ENCODE data around the gene RALGAPA2.
"Not testable (repeated sequence)": the region's sequence is repeated elsewhere in the genome, so short reads cannot be mapped to it uniquely, and the experiment has no call there.

RALGAPA2 gene

DNA sequence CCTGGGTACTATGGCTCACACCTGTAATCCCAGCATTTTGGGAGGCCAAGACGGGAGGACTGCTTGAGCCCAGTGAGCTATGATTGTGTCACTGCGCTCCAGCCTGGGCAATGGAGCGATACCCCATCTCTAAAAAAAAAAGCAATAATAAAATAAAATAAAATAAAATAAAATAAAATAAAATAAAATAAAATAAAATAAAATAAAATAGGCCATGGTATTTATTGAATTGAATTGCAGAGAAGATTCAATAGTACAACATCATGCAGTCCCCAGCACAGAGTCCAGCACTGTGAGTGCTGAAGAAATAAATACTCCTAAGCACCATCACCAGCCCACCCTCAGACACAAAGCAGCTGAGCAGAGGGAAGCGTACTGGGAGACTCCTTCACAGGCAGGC lies 144.7 kb downstream of the RALGAPA2 start:
- DNase-seq, result no peak

DNA sequence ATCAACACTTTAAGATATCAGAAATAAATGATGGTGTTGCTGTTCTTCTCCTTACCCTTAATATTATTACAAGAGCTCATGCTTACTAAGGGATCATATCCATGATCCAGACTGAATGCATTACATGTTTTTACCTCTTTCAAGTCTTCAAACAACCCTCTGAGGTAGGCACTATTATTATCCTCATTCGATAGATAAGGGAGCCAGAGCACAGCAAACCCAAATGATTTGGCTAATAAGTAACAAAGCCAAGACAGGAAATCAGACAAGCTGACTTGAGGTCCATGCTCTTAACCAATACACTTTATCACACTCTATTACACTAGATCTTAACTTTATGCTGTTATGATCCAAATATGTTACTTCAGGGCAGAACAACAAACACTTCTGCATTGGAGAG lies 145.9 kb downstream of the RALGAPA2 start:
- DNase-seq, result no peak

DNA sequence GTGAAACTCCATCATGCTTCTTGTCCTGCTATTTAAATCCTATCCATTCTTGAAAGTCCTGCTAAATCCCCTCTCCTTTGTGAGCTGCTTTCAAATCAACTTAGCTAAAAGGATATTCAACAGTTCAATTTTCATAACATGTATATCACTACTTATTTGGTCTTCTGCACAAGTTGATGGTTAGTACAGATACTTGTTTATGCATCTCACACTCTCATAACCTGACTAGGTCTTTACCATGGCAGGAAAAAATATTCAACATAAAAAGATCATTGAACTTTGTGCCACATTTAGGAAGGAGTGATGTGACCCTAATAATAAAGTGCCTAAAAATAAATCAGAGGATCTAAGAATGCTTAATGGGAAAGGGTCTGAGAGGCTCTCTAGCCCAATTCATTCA lies 148.2 kb downstream of the RALGAPA2 start:
- DNase-seq, result no peak

DNA sequence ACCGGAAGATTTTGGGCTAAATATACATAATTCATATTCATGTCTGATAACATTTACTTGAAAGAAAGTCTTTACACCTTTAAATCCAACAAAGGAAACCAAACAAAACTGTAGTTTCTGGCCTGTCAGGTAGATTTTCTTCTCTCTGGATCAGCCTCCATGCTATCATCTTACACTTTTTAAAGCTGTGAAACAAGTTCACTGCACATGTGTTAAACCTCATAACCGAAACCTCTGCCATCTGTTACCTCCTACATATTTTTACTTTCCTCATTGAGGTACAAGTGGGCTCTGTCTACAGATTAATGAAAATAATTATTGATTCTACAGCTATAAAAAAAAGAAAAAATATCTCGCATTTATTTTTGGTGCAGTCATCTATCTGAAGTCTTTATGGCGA lies 149.9 kb downstream of the RALGAPA2 start:
- DNase-seq, result no peak

DNA sequence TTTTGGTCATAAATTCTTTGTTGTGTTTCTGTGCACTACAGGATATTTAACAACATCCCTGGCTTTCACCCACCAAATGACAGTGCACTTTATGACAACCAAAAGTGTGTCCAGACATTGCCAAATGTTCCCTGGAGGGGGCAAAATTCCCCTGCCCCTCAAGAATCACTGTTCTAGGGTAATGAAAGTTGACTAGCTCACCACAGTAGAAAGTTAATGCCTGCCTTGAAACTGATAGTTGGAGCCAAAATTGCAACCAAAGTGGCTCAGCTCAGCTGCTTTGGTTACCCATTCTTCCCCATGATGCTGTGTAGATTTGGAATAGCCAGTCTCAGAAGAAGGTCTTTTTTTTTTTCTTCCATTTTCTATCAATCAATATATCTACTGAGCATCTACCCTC lies 150.6 kb downstream of the RALGAPA2 start:
- DNase-seq, result no peak

DNA sequence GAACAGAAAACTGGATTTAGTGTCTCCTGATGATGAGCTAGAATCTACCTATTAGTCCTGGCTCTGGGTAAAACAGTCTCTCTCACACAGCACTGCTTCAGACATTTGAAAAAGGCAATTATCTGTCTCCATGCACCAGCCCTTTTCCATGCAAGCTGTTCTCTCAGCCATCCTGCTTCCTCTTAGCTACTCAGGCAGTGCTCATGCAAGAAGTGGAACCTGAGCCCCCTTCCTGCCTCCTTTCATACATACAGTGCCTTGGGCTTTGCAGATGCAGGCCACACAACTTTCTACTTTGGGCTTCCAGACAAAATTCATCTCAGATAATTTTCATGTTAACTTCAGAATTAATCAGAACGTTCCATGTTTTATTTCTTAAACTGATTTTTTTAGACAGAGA lies 151.3 kb downstream of the RALGAPA2 start:
- no peak for DNase-seq

DNA sequence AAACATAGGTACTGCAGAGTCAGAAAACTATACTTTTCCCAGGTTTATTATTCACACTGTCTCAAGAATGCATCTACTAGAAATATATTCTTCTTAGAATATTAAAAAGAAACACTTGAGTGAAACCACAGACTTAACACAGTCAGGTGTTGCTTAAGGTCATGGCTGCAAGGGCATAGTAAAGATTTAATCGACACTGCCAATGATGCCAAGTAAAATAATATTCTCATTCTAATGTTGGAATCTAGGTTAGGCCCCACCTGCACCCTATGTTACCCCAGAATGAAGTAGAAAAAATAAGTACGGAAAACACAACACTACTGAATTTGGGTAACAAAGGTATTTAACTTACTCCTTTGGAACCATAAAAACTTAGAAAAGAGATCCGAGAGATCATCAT lies 155.0 kb downstream of the RALGAPA2 start:
- no peak for DNase-seq

DNA sequence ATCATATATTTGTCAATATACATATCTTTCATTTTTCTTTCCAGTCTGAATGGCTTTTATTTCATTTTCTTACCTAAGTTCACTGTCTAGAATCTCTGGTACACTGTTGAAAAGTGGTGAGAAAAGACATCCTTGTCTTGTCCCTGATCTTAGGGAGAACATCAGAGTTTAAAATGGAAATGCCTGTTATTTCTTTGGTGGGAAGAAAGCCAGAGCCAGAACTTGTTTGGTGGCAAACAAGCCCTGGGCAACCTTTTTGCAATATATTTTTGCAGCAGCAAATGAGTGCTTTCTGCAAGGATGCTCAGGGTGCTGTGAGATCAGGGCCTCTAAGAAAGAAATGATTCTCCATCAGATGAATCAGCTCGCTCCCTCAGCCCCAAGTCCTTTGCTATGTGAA lies 156.6 kb downstream of the RALGAPA2 start:
- DNase-seq, result no peak

DNA sequence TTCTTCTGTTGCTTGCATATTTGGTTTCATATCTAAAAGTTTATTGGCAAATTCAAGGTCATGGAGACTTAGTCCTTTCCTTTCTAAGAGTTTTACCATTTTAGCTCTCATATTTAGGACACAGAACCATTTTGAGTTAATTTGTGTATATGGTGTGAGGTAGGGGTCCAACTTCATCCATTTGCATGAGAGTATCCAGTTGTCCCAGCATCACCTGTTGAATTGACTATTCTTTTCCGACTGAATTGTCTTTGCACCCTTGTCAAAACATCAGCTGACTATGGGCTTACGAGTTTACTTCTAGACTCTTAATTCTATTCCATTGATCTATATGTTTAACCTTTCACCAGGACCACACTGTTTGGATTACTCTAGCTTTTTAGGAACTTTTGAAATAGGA lies 157.5 kb downstream of the RALGAPA2 start:
- no peak for DNase-seq

DNA sequence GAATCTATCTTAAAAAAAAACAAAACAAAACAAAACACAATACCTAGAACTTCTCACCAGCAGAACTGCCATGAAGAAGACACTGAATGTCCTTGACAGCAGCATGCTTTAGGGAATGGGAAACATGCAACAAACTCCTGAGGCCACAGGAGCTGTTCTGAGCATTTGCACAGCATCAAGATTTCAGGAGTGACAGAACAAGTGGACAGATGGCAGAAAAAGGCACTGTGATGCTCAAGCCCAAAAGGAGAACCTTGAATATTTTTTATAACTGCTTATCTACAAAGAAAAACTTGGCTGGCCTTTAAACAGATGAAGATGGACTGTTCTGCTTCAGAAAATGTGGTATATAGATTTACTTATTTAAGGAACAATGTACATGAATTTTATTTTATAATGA lies 158.9 kb downstream of the RALGAPA2 start:
- no peak for DNase-seq

DNA sequence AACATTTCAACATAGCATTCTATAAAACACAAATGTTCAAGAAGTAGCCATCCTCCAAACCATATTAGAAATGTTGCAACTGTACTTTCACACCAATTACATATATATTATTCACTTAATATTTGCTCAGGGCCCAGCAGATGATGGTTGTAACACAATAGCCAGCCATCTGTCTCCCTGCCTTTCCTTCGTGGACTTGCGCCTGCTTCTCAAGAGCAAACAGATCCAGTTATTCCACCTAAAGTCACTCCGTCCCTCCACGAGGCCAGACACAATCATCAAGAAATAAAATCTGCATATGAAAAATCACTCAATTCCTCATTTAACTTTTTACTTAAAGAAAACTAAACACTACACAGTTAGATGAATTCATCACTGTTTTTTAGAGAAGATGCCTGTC lies 160.4 kb downstream of the RALGAPA2 start:
- DNase-seq, result no peak

DNA sequence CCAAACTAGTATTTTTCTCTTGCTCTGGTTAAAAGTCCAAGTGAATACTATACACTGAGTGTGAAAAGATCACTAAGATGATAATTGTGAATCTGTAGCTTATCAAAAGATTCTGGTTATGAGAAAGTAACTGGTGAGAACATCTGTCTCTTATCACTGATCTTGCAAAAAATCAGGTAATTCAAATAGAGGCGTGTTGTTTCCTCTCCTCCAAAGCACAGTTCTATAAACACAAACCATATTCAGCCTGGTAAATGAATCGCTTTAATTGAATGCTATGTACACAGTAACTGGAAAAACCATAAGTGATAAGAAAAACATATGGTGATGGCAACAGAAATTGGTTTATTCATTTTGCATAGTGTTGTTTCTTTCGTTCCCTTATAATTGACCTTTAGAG lies 161.0 kb downstream of the RALGAPA2 start:
- DNase-seq, result no peak

DNA sequence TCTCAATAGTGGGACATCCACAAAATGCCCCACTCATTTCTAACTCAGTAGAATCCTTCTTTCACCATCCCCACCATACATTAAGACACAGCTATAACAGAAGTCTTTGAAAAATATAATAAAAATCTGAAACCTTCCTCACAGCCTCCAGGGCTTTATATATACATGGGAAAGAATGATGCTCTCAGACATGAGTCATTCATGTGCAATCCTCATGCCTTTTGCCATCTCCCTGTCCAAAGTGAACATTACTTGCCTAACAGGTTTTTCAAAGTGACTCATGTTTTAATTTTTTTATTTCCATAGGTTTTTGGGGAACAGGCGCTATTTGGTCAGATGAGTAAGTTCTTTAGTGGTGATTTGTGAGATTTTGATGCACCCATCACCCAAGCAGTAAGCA lies 162.7 kb downstream of the RALGAPA2 start:
- peak; percentile 39 for DNase-seq

DNA sequence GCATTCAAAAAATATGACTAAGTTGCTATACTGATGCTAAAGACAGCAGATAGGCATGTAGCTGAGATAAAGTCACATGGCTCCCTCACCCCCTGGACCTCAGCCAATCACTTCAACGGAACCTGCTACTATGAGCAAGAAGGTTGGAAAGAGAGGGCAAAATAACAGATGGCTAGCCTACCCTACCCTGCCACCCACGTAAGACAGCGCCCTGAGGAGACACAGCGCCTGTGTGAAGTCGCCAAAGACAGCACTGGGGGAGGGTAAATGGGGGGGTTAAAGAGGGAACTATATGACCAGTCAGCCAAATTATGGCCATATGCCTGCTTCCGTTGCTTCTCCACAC lies 163.2 kb downstream of the RALGAPA2 start:
- no peak for DNase-seq

DNA sequence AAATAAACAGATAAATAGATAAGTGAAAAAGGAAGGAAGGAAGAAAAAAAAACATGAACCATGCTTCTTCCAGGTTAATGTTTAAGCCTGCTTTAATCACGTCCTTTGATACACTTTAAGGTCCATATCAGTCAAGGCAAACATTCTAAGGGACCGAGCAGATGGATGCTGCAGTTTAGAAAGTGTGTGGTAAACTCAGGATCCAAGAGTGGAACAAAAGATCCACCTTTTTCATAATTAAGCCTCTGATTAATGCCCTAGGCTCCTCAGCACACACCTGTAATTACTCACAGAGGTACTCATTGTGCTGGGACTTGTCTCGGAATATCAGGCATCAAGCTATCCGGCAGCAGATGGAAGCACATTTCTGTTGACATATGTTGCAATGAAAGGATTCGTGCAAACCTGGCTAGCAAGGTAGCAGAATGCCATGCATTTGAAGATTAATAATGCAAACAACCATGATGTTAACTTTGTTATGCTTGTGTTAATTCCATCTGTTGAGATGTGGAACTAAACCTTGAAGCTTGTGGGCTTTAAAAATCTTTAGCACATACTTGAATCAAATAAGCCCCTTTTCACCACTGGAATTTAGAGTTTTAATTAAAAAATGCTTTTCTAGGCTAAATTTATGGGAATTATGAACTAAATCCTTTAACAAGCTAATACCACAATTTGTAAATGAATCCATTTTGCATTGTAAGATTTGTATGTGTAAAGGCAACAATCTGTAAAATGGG lies 163.7 kb downstream of the RALGAPA2 start:
- DNase-seq, result no peak

DNA sequence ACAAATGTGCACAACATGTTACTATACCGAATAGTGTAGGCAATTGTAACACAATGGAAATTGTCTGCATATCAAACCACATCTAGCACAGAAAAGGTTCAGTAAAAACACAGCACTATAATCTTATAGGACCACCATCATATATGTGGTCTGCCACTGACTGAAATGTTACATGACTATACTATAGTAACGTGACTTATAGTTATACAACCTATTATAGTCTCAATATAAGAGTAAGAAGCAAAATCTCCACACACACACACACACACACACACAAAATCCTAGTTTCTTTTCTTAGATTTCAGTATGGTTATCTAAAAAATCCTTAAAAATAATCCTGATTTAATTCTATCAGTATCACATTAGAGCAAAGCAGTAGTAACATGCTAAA lies 164.6 kb downstream of the RALGAPA2 start:
- no peak for DNase-seq

DNA sequence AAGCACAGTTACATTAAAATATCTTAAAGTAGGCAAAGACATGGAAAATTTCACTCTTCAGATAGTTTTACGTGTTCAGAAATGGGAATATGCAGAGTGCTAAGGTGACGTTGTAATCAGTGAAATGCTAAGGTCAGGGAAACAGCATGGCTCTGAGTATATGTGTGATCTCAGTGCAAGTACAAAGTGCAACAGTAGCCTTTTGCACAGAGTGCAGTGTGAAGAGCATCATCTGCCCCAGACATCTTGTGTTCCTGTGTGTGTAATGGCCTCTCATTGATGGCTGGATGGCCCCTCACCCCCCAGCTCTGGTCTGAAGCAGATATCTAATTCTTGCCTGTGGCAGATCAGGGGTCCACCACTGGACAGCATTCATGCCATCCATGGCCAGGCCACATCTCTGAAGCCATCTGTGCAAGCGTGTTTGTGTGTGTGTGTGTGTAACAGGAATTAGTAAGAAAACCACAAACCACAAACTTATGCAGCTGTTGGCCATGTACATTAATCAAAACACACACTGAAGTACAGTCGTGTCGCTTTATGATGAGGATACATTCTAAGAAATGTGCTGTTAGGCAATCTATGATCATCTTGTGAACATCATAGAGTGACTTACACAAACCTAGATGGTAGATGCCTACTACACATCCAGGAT lies 165.1 kb downstream of the RALGAPA2 start:
- peak; percentile 77 for DNase-seq

DNA sequence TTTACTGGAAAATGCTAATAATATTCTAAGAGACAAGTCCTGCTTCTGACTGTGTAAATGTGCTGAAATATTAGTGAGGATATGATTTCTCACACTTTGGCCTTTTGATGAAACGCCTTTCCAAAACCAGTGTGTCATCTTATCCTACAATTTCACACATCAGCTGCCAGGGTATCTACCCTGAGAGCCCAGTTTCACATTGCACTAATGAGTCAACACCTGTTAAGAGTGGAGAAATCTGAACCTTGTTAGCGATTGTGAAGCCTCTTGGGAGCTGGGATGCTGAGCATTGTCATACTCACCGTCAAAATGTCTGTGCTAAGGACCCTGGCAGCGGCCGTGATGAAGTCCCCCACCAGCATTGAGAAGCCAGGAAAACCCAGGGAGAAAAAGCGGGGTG lies 166.0 kb downstream of the RALGAPA2 start:
- no peak for DNase-seq

DNA sequence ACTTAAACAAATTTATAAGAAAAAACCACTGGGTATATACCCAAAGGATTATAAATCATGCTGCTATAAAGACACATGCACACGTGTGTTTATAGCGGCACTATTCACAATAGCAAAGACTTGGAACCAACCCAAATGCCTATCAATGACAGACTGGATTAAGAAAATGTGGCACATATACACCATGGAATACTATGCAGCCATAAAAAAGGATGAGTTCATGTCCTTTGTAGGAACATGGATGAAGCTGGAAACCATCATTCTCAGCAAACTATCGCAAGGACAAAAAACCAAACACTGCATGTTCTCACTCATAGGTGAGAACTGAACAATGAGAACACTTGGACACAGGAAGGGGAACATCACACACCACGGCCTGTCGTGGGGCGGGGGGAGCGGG lies 169.1 kb downstream of the RALGAPA2 start:
- not testable (repeated sequence) for DNase-seq

DNA sequence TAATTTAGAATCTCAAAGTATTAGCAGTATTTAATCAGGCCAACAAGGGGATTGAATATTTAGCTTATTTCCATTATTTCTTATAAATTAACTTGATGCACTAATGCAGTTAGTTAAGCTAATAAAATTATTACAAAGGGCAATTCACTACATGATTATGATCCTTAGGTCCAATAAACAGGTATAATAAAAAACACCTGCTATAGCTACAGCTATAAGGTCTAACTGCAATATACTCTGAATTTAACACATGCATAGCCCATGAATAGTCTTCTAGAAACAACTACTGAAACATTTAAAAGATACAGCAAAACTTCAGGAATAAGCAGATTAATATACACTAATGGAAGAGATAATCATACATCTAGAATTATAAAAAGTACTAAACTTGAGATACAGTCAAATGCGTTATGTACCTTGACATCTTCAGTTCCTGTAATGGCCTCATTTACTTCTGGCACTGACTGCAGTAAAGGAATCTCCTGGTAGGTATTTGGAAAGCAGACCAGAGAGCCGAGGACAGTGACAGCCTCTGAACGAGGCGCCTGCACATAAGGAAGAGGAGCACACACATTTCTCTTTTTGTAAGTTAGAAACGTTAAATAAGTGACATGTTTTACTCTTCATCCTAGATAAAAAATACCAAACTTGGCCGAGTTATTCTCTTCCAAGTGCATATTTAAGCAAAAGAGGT lies 176.1 kb downstream of the RALGAPA2 start:
- no peak for DNase-seq

DNA sequence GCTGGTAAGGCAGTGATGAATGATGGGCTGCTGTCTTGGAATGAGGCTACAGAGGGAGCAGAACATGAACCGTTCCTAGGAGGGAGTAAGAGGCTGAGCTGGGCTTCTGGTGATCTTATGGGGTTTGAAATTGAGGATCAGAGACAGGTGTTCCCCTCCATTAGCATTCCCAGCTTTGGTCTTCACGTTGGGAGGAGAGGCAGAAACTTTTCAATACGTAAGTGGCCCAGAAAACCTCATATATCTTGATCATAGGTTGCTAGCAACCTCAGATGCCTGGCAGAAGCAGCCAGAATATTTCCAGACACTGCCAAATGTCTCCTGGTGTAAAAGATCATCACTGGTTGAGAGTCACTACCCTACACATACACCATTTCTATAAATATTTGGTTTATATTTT lies 177.4 kb downstream of the RALGAPA2 start:
- no peak for DNase-seq

DNA sequence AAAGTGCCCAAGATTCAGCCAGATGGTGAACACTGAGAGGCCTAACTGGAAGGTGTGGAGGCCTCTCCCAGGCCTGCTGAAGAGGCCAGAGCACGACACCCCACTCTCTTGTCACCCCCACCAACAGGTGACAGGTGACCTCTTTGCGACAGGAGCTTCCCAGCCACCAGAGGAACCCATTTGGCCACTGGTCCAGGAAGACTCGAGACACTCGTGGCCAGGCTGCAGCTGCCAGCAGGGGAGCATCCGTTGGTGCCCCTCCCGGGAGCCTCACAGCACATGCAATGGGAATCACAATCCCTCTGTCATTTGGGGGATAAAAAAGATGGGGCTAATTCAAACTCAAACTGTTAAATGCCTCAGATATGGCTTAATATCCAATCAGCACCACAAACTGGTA lies 181.2 kb downstream of the RALGAPA2 start:
- no peak for DNase-seq

DNA sequence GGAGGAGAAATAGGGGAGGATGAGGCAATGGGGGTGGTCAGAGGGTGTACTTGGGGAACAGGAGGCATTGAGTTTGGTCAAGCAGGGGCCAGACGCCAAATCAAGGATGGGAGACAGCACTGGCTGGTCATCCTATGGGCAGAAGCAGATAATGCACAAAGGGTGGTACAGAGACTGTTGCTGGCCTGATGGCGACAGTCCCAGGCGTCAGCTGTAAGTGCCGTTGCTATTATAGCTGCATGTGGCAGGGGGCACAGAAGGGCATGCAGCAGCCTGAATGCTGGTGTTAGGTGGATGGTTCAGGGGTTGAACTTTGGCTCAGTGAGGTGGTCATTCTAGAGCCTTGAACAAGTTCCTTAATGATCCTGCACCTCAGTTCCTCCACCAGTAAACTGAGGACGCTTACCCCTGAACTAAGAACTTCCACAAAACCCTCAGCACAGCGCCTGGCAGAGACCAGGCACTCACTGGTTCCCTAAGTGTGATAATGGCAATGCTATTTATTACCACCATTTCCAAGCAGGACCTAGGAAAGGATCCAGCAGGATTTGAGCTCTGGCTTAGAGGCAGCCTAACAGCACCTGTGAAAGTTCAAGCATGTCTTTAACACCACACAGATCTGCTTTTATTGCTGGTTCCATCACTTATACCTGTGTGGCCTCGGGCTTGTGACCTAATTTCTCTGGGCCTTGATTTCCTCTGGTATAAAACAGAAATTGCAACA lies 181.9 kb downstream of the RALGAPA2 start:
- no peak for DNase-seq

DNA sequence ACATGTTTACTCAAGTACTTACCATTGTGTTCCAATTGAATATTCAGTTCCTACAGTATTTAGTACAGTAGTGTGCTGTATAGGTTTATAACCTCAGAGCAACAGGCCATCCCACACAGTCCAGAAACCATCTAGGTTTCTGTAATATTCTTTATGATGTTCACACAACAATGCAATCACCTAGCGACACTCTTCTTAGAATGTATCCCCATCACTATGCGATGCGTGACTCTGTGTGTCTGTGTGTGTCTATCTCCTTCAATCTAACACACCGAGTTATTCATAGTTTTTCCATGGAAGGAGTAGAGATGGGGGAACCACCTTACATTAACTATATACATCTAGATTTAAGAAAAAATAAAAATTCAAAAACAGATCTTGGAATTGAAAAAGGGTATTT lies 182.8 kb downstream of the RALGAPA2 start:
- no peak for DNase-seq
